ENCODE results near the gene UMPS.

- TF ChIP-seq, protein P1, sequence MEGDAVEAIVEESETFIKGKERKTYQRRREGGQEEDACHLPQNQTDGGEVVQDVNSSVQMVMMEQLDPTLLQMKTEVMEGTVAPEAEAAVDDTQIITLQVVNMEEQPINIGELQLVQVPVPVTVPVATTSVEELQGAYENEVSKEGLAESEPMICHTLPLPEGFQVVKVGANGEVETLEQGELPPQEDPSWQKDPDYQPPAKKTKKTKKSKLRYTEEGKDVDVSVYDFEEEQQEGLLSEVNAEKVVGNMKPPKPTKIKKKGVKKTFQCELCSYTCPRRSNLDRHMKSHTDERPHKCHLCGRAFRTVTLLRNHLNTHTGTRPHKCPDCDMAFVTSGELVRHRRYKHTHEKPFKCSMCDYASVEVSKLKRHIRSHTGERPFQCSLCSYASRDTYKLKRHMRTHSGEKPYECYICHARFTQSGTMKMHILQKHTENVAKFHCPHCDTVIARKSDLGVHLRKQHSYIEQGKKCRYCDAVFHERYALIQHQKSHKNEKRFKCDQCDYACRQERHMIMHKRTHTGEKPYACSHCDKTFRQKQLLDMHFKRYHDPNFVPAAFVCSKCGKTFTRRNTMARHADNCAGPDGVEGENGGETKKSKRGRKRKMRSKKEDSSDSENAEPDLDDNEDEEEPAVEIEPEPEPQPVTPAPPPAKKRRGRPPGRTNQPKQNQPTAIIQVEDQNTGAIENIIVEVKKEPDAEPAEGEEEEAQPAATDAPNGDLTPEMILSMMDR (IDR thresholded peaks at IDR 0.05), result no peak
- TF ChIP-seq POLR2A (IDR thresholded peaks at IDR 0.05), result no peak
Measured at GRCh38 chr3:124774841-124775402, 44.7 kb downstream of the UMPS start.

Measured in esophagus squamous epithelium (tissue), 4 donors.